GM19351 (cell line): ENCODE data around the gene HNRNPL.
"Not testable (repeated sequence)": the region's sequence is repeated elsewhere in the genome, so short reads cannot be mapped to it uniquely, and the experiment has no call there.

ENCODE experiments used
- ATAC-seq: cut with Tn5 transposase; IDR thresholded peaks from one replicate; pipeline ENCODE4 v1.9.1; 2021; ENCODE audit warnings: mild to moderate bottlenecking, moderate library complexity; ENCODE audit not compliant: unreplicated experiment

HNRNPL gene

DNA sequence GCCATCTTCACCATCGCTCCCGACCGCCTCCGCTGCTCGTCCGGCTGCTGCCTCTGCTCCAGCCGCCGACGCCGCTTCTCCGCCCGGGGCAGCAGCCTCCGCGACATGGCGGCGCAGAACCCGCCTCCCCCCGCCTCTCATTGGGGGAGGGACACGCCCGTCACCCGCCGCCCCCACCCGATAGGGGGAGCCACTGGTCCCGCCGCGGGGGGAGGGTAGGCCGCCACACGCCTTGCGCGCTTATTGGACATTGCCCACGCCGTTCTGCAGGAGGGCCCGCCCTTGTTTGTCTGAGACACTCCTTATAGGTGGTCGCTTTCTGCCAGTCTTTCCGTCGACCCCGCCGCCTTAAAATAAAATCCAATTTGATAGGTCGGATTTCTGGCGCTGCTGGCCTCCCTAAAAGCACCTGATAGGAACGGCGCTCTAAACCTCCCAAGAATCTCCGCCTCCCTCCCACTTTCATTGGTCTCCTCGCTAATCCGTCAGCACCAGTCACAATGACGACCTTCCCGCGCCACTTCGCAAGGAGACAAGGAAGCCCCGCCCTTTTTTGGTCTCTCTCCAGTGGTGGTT is at the start of gene HNRNPL:
HNRNPL (minus strand) TSS at position 127 of the 576 bp plus-strand sequence; CDS start at position 107, 20 bp downstream.
- ATAC-seq = peak; percentile 62

DNA sequence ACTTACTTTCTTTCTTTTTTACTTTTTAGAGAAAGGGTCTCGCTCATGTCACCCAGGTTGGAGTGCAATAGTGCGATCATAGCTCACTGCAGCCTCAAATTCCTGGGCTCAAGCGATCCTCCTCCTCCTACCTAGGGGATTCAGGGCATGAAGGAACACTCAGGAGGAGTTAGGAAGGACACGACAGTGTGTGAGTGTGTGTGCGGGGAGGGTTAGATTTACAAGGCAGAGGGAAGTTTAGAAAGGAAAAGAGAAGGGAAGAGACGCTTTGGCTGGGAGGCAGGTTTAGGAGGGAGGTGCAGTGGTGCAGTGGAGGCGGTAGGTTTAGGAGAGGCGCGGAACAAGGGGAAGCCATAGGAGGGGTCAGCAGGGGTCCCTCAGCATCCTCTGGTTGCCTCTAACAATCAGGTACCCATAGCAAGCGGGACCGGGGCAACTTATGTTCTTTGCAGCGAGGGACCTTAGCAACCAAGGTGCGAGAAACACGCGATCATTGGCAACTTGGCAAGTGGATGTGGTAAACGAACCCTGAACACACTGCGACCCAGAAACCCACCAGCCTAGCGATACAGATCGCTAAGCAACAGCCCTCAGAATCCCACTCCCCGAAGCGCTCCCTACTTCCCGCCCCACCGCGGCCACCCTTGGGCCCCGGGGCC is 49.1 kb upstream of the HNRNPL start:
- ATAC-seq = no peak

DNA sequence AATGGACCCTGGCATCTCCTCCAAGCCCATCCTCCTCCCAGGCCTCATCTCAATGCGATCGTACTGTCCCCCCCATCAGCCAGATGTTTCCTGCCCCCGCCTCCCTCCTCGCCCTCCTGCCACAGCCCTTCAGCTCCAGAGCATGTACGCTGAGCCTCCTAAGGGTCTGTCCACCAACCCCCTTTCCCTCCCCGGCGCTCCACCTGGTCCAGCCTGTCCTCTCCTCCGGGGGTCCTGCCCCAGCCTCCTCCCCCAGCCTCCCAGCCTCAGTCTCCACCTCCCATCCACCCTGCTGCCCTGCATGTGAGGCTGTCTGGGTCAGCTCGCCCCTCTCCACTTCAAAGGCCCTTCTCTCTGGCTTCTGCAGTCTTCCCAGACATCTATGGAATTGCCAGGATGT is 45.2 kb upstream of the HNRNPL start:
- ATAC-seq = no peak

DNA sequence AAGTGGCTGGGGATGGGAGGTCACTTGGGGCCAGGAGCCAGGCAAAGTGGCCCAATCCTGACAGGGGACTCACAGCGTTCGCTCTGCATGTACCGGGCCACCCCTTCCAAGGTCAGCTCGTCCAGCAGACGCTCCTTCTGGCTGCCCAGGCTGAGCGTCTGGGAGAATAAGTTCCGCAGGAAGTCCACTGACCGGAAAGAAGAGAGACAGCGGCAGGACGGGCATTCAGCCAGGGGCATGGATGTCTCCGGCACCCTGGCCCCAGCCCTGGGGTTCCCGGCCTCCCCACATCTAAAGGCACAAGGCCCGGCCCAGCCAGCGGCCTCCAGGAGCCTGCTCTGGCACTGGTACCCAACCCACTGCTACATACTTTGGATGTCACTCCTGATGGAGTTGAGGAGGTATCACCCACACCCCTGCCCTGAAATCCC is 43.6 kb upstream of the HNRNPL start:
- ATAC-seq = no peak

DNA sequence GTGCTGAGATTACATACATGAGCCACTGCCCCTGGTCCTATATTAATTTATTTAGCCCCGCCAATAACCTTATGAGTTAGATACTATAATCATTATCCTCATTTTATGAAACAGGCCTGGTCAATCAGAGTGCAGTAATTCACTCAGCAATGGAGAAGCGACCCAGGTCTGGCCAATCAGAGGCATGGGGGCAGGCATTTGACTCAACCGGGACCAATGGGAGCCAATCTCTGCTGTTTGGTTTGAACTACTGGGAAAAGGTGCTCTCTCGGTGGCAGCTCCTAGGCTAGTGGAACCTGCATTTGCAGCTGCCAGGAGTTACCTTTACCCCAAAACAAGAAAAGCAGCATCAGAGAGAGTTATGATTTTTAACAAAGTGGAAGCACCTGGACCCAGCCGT is 43.1 kb upstream of the HNRNPL start:
- no peak for ATAC-seq

DNA sequence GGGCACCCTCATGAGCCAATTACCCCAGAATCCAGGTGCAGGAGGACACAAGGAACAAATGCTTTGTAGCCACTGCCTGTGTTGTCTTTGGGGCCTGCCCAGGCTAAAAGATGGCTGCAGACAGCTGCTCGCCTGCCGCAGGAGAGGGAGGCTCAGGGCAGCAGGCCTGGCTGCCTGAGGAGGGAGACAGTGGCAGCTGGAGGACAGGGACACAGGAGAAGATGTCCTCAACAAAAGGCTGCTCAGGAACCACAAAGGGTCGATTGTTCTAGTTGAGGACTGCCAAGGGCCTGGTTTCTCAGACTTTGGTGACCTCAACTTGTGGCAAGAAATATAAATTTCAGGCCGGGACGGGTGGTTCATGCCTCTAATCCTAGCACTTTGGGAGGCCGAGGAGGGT is 42.0 kb upstream of the HNRNPL start:
- no peak for ATAC-seq

DNA sequence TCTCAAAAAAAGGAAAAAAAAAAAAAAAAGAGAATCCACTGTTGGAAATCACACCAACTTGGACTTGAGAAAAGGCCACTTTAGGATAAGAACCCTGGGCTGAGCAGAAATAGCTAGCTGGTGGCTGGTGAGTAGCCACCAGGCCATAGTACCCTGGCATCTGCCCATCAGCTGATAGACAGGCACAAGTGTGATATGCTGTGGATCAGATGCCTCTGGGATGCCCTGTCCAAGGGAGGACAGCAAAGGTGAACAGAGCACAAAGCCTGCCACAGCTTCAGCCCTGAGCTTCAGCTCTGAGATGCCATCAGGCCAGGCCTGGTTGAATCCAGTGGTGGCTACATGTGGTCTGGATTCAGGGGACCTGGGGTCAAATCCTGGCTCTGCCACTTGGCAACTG is 40.9 kb upstream of the HNRNPL start:
- ATAC-seq = no peak

DNA sequence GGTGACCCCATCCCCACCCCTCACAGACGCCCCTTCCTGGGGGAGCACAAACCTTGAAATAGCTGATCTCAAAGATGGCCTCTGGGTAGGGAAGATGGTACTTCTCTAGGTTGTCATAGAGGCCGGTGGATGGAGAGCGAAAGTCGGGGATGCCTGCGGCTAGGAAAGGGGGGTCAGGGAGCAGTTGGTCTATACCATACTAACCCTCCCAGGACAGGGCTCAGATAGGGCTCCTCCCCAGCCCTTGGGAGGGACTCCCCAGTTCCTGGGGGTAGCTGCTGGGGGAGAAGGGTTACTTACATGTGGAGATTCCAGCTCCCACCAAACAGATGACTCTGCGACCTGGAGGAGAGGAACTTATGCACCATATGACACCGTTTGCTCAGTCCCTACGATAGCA is 40.0 kb upstream of the HNRNPL start:
- ATAC-seq = no peak

DNA sequence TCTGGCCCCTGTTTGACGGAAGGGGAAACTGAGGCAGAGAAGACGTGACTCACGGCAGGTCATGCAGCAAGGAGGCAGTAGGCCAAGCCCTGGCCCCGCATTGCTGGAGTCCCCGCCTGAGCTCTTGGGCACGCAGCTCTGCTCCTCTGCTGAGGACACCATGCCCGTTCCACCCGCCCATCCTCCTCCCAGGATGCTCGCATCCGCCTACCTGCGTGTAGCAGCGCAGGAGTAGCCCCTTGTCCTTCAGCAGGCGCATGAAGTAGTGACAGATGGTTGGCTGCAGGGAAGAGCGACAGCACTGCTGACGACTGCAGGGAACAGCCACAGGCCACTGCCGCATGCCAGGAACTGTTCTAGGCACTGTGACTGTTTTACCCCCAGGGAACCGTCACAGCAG is 39.1 kb upstream of the HNRNPL start:
- no peak for ATAC-seq

DNA sequence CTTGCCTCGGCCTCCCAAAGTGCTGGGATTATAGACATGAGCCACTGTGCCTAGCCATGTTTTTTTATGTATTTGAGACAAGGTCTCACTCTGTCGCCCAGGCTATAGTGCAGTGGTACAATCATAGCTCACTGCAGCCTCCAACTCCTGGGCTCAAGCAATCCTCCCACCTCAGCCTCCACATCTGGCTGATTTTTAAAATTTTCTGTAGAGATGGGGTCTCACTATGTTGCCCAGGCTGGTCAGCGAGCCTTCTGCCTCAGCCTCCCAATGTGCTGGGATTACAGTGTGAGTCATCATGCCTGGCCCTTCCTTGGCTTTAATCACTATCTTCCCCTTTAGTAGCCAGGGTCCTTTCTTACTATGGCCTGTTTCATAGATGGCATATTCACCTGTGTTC is 34.9 kb upstream of the HNRNPL start:
- ATAC-seq = not testable (repeated sequence)

DNA sequence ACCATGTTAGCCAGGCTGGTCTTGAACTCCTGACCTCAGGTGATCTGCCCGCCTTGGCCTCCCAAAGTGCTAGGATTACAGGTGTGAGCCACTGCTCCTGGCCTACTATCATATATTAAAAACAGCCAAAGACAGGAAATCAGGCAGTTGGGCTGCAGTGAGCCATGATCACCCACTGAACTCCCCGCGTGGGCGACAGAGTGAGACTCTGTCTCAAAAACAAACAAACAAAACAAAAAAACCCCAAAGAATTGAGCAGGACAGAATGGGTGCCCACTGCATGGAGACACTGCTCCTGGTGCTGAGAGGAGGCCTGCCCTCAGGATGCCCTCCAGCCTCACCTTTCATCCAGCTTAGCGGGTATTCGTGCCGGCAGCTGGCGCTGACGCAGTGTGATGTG is 33.5 kb upstream of the HNRNPL start:
- no peak for ATAC-seq

DNA sequence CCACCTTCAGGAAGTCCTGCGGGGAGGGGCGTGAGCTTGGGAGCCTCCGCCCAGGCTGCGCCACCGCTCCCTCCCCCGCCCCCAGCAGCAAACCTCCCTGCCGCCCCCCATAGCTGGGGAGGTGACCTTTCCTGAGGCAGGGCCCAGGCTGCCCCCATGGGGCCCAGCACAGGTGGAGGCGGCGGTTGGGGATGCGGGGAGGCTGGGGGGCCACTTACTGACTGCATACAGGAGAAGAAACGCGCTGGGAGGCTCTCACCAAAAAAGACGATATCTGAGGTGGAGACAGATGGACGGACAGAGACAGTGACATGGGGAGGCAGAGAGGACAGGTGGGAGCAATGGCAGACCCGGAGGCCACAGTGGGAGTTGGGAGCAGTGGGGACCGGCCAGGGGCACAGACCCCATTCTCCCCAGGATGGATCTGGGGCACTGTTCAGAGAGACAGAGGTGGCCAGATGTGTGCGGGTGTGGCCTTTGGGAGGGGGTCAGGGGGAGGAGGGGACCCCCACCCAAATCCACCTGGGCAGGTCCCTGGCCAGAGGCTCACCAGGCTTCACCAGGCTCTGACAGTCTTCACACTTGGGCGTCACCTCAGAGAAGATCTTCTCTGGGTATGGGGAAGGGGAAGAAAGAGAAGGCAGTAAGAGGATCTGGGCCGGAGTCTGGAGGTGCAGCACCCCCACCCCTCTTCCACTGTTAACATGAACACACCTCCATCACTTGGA is 31.3 kb upstream of the HNRNPL start:
- ATAC-seq = no peak

DNA sequence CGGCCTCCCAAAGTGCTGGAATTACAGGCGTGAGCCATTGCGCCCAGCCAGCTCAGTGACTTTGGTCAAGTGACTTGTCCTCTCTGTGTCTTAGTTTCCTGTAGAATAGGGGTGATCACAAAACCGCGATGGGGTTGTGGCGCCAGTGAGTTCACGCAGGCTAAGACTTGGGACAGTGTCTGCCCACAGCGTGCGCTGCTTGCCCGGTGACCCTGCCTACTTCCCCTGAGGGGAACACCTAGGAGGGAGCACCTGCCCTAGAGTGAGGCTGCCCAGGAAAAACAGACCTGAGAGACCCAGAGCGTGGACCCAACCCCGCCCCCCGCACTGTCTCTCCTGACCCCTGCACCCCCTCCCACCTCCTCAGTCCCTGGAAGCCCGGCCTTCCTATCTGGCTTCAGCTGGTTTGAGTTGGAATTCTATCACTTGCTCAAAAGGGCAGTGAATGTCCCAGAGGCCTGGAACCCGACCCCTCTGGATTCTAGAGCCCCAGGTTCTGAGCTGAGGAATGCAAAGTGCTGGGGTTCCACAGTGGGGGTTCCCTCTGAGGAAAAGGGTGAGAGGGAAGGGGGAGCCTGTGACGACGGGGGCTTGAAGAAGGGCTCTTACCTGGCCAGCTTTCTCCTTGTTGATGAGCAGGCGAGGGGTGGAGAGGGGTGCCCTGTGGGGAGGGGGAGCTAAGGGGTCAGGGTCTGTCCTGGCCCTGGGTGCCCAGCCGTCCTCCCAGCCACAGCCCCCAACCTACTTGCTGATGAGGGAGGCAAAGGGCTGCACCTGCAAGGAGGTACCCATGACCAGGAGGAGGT is 30.5 kb upstream of the HNRNPL start:
- no peak for ATAC-seq

DNA sequence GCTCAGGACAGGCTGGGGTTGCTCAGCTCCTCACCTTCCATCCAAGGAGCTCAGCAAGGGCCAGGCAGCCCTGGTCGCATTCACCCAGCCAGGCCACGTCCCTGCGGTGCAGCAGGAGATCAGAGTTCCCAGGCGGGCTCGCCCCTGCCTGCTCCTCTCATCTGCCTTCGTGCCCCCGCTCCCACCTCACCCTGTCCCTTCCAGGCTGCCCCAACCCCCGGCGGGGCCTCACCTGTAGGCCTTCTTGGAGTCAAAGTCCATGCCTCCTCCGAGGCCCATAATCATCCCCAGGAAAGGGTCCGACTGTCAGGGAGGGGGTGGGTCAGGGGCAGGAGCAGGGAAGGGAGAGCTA is 29.6 kb upstream of the HNRNPL start:
- ATAC-seq = no peak

DNA sequence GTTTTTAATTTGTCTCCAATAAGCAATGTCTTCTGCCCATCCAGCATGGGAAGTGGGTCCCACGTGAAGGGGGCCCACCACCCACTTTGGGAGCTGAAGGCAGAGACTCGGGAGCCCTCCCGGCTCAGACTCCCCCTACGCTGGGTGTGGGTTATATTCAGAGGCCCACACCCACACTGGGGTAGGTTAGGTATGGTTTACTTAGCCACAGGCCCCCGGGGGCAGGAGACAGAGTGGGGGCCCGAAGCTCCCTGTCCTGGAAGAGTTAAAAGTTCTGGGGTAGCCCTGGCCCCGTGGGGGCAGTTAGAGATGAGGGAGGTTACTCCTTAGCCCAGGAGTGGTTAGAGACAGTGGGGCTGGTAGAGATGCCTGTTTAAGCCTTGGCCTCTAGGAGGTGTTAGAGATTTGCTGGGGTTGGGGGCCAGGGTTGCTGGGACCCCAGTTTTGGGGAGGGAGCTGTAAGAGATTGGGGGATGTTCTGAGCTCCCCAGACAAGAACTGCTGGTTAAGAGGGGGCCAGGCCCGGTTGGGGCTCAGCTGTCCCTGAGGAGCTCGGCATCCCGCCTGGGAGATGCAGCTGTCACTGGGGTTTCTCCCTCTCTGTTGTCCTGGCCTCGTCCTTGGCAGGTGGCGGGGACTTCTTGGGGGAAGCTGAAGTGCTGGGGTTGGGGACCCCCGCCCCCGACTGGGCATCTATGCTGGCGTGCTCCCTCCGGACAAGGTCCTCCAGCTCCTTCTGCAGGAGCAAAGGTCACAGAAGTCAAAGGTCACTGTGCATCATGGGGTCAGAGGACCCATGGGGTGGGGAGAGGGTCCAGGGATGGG is 29.0 kb upstream of the HNRNPL start:
- no peak for ATAC-seq

DNA sequence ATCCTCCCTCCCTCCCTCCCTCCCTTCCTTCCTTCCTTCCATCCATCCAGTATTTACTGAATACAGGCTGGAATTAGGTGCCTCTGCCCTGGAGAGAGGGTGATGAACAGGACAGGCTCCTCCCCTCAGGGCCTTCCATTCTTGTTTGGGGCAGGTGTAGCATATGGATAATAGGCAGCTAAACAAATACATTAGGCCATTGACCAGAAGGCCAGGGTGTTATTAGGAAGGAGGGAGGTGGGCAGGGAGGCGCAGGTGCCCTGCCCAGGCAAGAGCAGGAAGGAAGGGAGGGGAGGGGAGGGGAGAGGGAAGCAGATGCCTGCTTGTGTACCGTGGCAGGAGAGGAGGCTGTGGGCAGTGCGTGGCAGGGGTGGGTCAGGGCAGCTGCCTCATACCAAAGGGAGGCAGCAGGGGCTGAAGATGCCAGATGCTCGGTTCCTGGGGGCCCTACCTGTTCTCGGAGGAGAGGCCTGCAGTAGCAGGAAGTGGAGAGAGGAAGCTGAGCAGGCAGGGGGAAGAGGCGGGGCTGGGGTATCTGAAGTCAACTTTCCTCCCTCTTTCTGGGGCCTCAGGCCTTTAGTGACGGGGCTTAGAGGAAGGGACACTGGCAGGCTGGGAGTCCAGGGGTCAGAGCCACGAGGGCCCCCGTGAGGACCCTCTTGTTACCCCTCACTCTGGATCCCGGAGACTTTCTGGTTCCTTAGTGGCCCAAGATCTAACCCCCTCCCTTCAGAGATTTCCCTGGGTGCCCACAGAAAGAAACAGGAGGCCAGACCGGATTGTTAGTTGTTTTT is 28.2 kb upstream of the HNRNPL start, which contains the start of gene RINL:
RINL (minus strand) TSS at position 495 of the 794 bp plus-strand sequence. CDS start 1,533 bp downstream, outside the sequence.
- no peak for ATAC-seq

DNA sequence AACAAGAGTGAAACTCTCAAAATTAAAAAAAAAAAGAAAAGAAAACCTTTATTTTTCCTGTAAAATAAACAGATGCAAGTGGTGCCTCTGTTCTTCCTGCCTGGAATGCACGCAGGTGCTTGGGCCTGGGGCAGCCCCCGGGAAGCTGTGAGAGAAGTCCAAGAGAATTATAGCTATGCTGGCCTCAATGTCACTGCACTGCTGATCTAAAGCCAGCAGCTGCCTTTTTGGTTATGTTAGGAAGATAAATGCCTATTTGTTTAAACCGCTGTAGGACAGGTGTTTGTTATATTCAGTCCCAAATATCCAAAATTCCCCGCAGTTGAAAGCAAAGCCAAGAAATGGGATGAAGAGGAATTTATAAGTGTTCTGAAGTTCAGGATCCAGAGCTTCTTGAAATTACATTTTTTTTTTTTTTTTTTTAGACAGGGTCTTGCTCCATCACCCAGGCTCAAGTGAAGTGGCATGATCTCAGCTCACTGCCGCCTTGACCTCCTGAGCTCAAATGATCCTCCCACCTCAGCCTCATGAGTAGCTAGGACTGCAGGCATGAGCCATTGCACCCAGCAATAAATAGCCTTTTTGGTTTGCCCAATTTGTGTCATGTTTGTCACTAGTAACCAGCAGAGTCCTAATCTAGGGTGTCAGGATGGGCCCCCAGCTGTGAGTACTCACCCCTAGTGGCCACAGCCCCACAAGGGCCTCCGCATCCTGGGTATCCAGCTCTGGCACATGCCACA is 26.0 kb upstream of the HNRNPL start:
- ATAC-seq = no peak

DNA sequence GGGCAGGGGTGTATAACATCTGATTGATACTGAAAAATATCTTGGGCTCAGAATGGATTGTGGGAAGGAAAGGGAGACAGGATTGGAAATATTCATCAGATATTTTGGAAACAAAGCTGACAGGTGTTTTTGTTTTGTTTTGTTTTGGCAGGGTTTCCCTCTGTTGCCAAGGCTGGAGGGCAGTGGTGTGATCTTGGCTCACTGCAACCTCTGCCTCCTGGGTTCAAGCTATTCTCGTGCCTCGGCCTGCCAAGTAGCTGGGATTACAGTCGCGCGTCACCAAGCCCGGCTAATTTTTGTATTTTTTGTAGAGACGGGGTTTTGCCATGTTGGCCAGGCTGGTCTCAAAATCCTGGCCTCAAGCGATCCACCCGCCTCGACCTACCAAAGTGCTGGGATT is 23.6 kb upstream of the HNRNPL start:
- not testable (repeated sequence) for ATAC-seq

DNA sequence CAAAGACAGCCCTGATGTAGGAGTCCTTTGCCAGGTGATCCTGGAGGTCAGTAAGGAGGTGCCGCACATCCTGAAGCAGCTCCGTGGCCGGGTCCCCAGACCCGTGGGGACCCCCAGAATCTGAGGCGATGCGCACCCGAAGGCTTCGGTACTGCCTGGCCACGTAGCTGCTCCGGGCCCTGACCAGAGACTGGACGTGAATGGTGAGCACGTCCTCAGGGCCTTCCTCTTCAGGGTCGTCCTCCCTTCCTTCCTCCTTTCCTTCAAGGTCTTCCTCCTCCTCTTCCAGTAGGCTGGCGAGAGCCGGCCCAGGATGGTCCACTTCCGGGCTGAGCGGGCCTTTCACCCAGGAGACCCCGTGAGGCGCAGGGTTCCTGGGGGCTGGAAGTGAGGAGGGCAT is 20.8 kb upstream of the HNRNPL start:
- ATAC-seq = no peak
